GM12878 (cell line): ENCODE data around the gene RAP1A. TPM values are rescaled to one million over a fixed set of nuclear protein-coding genes. Genes with fewer than 3 reads are reported as not detected.

ENCODE experiments used
- BCL11A ChIP-seq: IDR thresholded peaks from 2 replicates; pipeline ENCODE4 v1.6.1; 2011; ENCODE audit warnings: low read depth, low read length
- IKZF1 ChIP-seq: fragments of 450-650 bp; conservative IDR thresholded peaks from 2 replicates; pipeline ENCODE4 v1.6.1; 2017; ENCODE audit warnings: antibody characterized with exemption, mild to moderate bottlenecking
- IKZF2 ChIP-seq, 2 experiments: fragments of 450-650 bp; IDR thresholded peaks; 2 replicates each; pipeline ENCODE4 v1.6.1; 2017; ENCODE audit warnings: mild to moderate bottlenecking in 2 of 2, moderate library complexity in 2 of 2
- MEF2A ChIP-seq: IDR thresholded peaks from 2 replicates; pipeline ENCODE4 v1.6.1; 2011; ENCODE audit warnings: low read depth, mild to moderate bottlenecking, low read length, moderate library complexity; ENCODE audit not compliant: insufficient read depth
- NR2C2 ChIP-seq: IDR thresholded peaks from 2 replicates; pipeline ENCODE4 v1.6.1; 2011; ENCODE audit warnings: borderline replicate concordance, low read depth; ENCODE audit not compliant: control insufficient read depth, insufficient read length
- PAX8 ChIP-seq: fragments of 450-650 bp; IDR thresholded peaks from 2 replicates; pipeline ENCODE4 v1.6.1; 2017; ENCODE audit warnings: mild to moderate bottlenecking, moderate library complexity
- RAD21 ChIP-seq: IDR thresholded peaks from 2 replicates; pipeline ENCODE4 v1.6.1; 2011; ENCODE audit warnings: mild to moderate bottlenecking, low read depth, low read length, moderate library complexity; ENCODE audit not compliant: insufficient read depth
- RUNX3 ChIP-seq: IDR thresholded peaks from 2 replicates; pipeline ENCODE4 v1.6.1; 2012; ENCODE audit warnings: low read length, inconsistent platforms
- SIN3A ChIP-seq: IDR thresholded peaks from 2 replicates; pipeline ENCODE4 v1.6.1; 2012; ENCODE audit warnings: low read depth, low read length, improper control_type of control experiment
- SUPT20H ChIP-seq: IDR thresholded peaks from 2 replicates; pipeline ENCODE4 v1.6.1; 2011; ENCODE audit warnings: low read depth, mild to moderate bottlenecking, low read length, moderate library complexity, borderline replicate concordance; ENCODE audit not compliant: control insufficient read depth
- polyA plus RNA-seq, 11 experiments: library from polyadenylated mRNA; depleted of rRNA in 4 of 11; unstranded in 6 of 11; stranded (reverse) in 5 of 11; fragments of >200 nt; fragmentation: Nextera tagmentation in 4 of 11; fragmentation: Illumina TruSeq in 1 of 11; extraction: Ambion mirVana in 4 of 11; extraction: Trizol in 1 of 11; gene quantifications; 1 replicate in 1 of 11; 2 replicates in 10 of 11; pipeline versions ENCODE4 v1.2.1 to v1.2.3, GENCODE V29; 2011 to 2016; ENCODE audit warnings: inconsistent platforms in 2 of 11, missing spikeins in 2 of 11, low read depth in 1 of 11
- total RNA-seq, 4 experiments: library from RNA; depleted of rRNA in 3 of 4; stranded (reverse); fragments of >200 nt in 3 of 4; fragmentation: Illumina TruSeq in 1 of 4; extraction: Trizol in 1 of 4; gene quantifications; 2 replicates each; pipeline versions ENCODE4 v1.2.1 to v1.2.3, GENCODE V29; 2013 to 2021
- TF ChIP-seq, protein P1 (sequence below): fragments of 450-650 bp; IDR thresholded peaks from 2 replicates; pipeline ENCODE4 v1.6.1; 2016; ENCODE audit warnings: mild to moderate bottlenecking, moderate library complexity, borderline replicate concordance

The RAP1A gene
- total and polyA plus RNA-seq, 10 of the 15 experiments (the other 5 are each of a cell fraction or from before 2014, with no cell fraction given): 38.4 to 213 (median 86.0) TPM

DNA sequence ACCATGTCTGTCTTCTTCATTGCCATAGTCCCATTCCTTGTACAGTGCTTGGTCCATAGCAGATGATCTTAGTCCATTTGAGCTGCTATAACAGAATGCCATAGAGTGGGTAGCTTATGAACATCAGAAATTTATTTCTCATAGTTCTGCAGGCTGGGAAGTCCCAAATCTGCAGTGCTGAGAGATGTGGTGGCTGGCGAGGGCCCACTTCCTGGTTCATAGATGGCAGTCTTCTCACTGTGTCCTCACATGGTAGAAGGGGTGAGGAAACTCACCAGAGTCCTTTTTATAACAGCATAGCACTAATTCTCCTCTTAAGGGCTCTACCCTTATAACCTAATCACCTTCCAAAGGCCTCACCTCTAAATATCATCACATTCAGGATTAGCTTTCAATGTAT lies 23.1 kb upstream of the RAP1A start (continued):
- TF ChIP-seq SUPT20H (no peak), RUNX3 (peak; percentile 52; the same call in 1 of the 2 replicates), IKZF2 (IDR thresholded peaks at IDR 0.05) (no peak; a peak in 2 of 4 replicates), NR2C2 (no peak), RAD21 (no peak), BCL11A (no peak), SIN3A (no peak), IKZF1 (peak; percentile 31), MEF2A (0 out of 2 replicates have a peak, but pooled peaks have one; percentile 26), PAX8 (no peak)
- TF ChIP-seq, protein P1, sequence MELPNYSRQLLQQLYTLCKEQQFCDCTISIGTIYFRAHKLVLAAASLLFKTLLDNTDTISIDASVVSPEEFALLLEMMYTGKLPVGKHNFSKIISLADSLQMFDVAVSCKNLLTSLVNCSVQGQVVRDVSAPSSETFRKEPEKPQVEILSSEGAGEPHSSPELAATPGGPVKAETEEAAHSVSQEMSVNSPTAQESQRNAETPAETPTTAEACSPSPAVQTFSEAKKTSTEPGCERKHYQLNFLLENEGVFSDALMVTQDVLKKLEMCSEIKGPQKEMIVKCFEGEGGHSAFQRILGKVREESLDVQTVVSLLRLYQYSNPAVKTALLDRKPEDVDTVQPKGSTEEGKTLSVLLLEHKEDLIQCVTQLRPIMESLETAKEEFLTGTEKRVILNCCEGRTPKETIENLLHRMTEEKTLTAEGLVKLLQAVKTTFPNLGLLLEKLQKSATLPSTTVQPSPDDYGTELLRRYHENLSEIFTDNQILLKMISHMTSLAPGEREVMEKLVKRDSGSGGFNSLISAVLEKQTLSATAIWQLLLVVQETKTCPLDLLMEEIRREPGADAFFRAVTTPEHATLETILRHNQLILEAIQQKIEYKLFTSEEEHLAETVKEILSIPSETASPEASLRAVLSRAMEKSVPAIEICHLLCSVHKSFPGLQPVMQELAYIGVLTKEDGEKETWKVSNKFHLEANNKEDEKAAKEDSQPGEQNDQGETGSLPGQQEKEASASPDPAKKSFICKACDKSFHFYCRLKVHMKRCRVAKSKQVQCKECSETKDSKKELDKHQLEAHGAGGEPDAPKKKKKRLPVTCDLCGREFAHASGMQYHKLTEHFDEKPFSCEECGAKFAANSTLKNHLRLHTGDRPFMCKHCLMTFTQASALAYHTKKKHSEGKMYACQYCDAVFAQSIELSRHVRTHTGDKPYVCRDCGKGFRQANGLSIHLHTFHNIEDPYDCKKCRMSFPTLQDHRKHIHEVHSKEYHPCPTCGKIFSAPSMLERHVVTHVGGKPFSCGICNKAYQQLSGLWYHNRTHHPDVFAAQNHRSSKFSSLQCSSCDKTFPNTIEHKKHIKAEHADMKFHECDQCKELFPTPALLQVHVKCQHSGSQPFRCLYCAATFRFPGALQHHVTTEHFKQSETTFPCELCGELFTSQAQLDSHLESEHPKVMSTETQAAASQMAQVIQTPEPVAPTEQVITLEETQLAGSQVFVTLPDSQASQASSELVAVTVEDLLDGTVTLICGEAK: no peak
